ENCODE measurements around the gene CDX1.

GRCh38 chr5:150157168-150157567, 9.4 kb upstream of the CDX1 start:
- no peak for TF ChIP-seq ELF4 (IDR thresholded peaks at IDR 0.05)
- TF ChIP-seq SUZ12 (IDR thresholded peaks at IDR 0.05): no peak
- no peak for TF ChIP-seq ARNT (IDR thresholded peaks at IDR 0.05)
